Chondrocyte (in vitro differentiated cells): ENCODE results near the gene MRM2. TPM values are rescaled to one million over a fixed set of nuclear protein-coding genes. Genes with fewer than 3 reads are reported as not detected.

Source experiments
- DNase-seq: peaks from one replicate; pipeline ENCODE4 v3.0.0; 2021; ENCODE audit warnings: mixed read lengths, low spot score
- H3K27ac Mint-ChIP-seq: one replicate; pipeline ENCODE4 v1.8.0; 2021; ENCODE audit warnings: mild to moderate bottlenecking, moderate library complexity, mixed read lengths; ENCODE audit not compliant: unreplicated experiment
- H3K27me3 Mint-ChIP-seq: 2 replicates; pipeline ENCODE4 v1.8.0; 2021; ENCODE audit warnings: low read depth, mixed read lengths
- H3K36me3 Mint-ChIP-seq: 2 replicates; pipeline ENCODE4 v1.8.0; 2021; ENCODE audit warnings: low read depth, mixed read lengths
- H3K4me1 Mint-ChIP-seq: 2 replicates; pipeline ENCODE4 v1.8.0; 2021; ENCODE audit warnings: low read depth, mild to moderate bottlenecking, mixed read lengths
- H3K4me3 Mint-ChIP-seq: one replicate; pipeline ENCODE4 v1.8.0; 2021; ENCODE audit warnings: mild to moderate bottlenecking, moderate library complexity, mixed read lengths; ENCODE audit not compliant: unreplicated experiment
- H3K9me3 Mint-ChIP-seq: 2 replicates; pipeline ENCODE4 v1.8.0; 2021; ENCODE audit warnings: low read depth, mixed read lengths
- CTCF ChIP-seq: fragments of 200-600 bp; sonication (generic); IDR thresholded peaks from 2 replicates; pipeline ENCODE4 v1.5.0; 2021; ENCODE audit warnings: antibody characterized with exemption, mild to moderate bottlenecking, moderate library complexity
- total RNA-seq: library from RNA; stranded (reverse); gene quantifications from 3 replicates; pipeline ENCODE4 v1.2.1, GENCODE V29; 2021

Gene MRM2
- total RNA-seq, 1 donor from 2014 or later: 17.8 TPM

GRCh38 chr7:2219606-2220005, 22.4 kb downstream of the MRM2 start:
- TF ChIP-seq CTCF: no peak
- Mint-ChIP-seq H3K27me3 (no peaks in the 10 kb centered on the region), H3K36me3 (peaks cover 33% of the 10 kb centered on the region), H3K9me3 (no peaks in the 10 kb centered on the region), H3K4me1 (no peaks in the 10 kb centered on the region), H3K27ac (no peak overlapping the region), H3K4me3 (no peak overlapping the region)
- DNase-seq: no peak

- peaks cover 34% of the 10 kb centered on the region for H3K36me3 Mint-ChIP-seq
- H3K4me3 Mint-ChIP-seq: no peak overlapping the region
- DNase-seq: no peak
These were observed 22.9 kb downstream of the MRM2 start for GRCh38 chr7:2219136-2219535.

GRCh38 chr7:2218444-2218785, 23.6 kb downstream of the MRM2 start:
- Mint-ChIP-seq H3K36me3 (peaks cover 38% of the 10 kb centered on the region), H3K4me3 (no peak overlapping the region), H3K9me3 (no peaks in the 10 kb centered on the region), H3K27me3 (no peaks in the 10 kb centered on the region), H3K27ac (no peak overlapping the region), H3K4me1 (no peaks in the 10 kb centered on the region)
- TF ChIP-seq CTCF: no peak
- no peak for DNase-seq

More at GRCh38 chr7:2219136-2219535, 22.9 kb downstream of the MRM2 start:
- Mint-ChIP-seq H3K4me1 (no peaks in the 10 kb centered on the region), H3K27ac (no peak overlapping the region), H3K9me3 (no peaks in the 10 kb centered on the region), H3K27me3 (no peaks in the 10 kb centered on the region)
- TF ChIP-seq CTCF: no peak

- Mint-ChIP-seq H3K4me1 (no peaks in the 10 kb centered on the region), H3K9me3 (no peaks in the 10 kb centered on the region), H3K4me3 (no peak overlapping the region), H3K27ac (no peak overlapping the region), H3K36me3 (peaks cover 40% of the 10 kb centered on the region), H3K27me3 (no peaks in the 10 kb centered on the region)
- TF ChIP-seq CTCF: no peak
- DNase-seq: no peak
These were observed 24.1 kb downstream of the MRM2 start for GRCh38 chr7:2217716-2218443.

- DNase-seq: no peak
- no peaks in the 10 kb centered on the region for H3K4me1 Mint-ChIP-seq
- H3K27ac Mint-ChIP-seq: no peak overlapping the region
- TF ChIP-seq CTCF: no peak
- no peaks in the 10 kb centered on the region for H3K9me3 Mint-ChIP-seq
- H3K27me3 Mint-ChIP-seq: no peaks in the 10 kb centered on the region
- H3K36me3 Mint-ChIP-seq: peaks cover 43% of the 10 kb centered on the region
- H3K4me3 Mint-ChIP-seq: no peak overlapping the region
These were observed 24.8 kb downstream of the MRM2 start for GRCh38 chr7:2217206-2217605.
